BLaER1 (cell line): Measurements from ENCODE around the gene KIF25.
A peak's percentile ranks its signal among the peaks of the same experiment; 100 is the strongest.

Source experiments
- H3K27ac ChIP-seq: shearing (Covaris generic); formaldehyde crosslinking; 2 replicates; pipeline ENCODE4 v1.8.1; 2022
- H3K27me3 ChIP-seq: shearing (Covaris generic); formaldehyde crosslinking; 2 replicates; pipeline ENCODE4 v1.8.1; 2022
- H3K36me3 ChIP-seq: shearing (Covaris generic); formaldehyde crosslinking; 2 replicates; pipeline ENCODE4 v1.8.1; 2022
- H3K4me1 ChIP-seq: shearing (Covaris generic); formaldehyde crosslinking; 2 replicates; pipeline ENCODE4 v1.8.1; 2022
- H3K4me2 ChIP-seq: shearing (Covaris generic); formaldehyde crosslinking; 2 replicates; pipeline ENCODE4 v1.8.1; 2022
- H3K4me3 ChIP-seq: shearing (Covaris generic); formaldehyde crosslinking; 2 replicates; pipeline ENCODE4 v1.8.1; 2022
- H3K9ac ChIP-seq: shearing (Covaris generic); formaldehyde crosslinking; 2 replicates; pipeline ENCODE4 v1.8.1; 2022
- H3K9me3 ChIP-seq: shearing (Covaris generic); formaldehyde crosslinking; 2 replicates; pipeline ENCODE4 v1.8.1; 2022
- H4K20me1 ChIP-seq: shearing (Covaris generic); formaldehyde crosslinking; 2 replicates; pipeline ENCODE4 v1.8.1; 2022
- Cebpa-rat ChIP-seq: shearing (Covaris generic); IDR thresholded peaks from 2 replicates; pipeline ENCODE4 v1.8.1; 2022

KIF25 gene

DNA sequence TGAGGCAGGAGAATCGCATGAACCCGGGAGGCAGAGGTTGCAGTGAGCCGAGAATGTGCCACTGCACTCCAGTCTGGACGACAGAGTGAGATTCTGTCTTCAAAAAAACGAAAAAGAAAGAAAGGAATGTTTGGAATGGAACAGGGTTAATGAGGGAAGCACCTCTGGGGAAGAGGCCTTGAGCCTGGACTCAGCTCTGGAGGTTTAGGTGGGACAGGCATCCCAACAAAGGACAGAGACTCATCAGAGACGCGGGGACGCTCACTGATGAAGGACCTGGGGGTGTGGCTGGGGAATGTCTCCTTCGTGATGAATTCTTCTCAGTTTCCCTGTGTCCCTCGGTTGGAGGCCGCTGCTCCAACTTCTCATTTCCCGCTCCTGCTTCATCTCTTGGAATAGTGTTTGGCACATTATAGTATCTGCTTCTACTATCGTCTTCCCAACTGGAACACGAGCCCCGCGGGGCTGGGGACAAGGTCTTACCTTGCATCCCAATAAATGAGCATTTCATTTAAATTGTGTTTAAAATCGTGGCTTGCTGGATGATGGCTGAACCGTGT lies 27.6 kb downstream of the KIF25 start:
- Histone ChIP-seq H3K27ac (no peak overlapping the region; the same call in 1 of the 2 replicates), H3K9ac (no peak overlapping the region), H3K4me2 (peak overlapping the region; percentile 63; the same call in 1 of the 2 replicates), H3K27me3 (no peaks in the 10 kb centered on the region), H3K4me3 (no peak overlapping the region), H3K9me3 (peaks cover 13% of the 10 kb centered on the region; the same call in 1 of the 2 replicates), H3K4me1 (peaks cover 22% of the 10 kb centered on the region), H4K20me1 (no peaks in the 10 kb centered on the region), H3K36me3 (no peaks in the 10 kb centered on the region)
- TF ChIP-seq Cebpa-rat, result no peak

DNA sequence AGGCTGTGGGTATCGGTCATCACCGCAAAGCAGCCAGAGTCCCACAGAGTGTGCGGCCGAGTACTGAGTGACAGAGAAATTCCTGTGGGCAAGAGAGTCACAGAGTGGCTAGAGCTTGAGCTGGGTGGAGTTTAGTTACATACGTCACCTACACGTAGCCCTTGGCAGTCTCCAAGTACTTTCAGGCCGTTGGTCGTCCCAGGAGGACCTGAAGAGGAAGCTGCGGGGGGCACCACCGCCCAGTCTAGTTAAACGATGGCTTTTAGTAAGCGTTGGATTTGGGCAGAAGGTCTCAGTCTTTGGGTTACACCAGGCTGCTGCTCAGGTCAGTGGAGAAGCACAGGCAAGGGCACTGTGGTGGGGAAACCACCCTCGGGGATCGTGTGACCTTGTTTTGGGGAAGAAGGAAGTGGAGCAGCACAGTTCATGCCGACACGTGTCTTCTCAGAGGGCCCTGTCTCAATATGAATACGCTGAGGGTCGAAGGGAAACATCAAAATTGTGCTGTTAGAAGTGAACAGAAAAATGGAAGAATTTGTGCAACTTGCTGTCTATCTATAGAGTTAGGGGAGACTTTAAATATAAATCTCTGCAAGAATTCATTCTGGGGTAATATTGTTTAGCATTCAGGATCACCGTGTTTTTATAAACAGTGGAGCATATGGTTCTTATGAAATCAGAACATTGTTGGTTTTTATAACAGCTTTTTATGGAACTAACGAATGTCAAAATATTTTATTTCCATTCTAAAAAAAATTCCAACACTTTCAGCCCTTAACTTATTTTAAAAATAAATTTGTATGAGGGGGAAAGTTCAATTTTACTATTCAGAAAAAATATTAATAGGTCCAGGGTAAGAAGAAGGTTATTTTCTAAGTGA lies 28.6 kb downstream of the KIF25 start:
- no peaks in the 10 kb centered on the region for H4K20me1 ChIP-seq
- H3K9me3 ChIP-seq, result peaks cover 13% of the 10 kb centered on the region; the same call in 1 of the 2 replicates
- 0 out of 2 replicates have a peak overlapping the region, but pooled peaks have one; percentile 12 for H3K4me3 ChIP-seq
- H3K4me1 ChIP-seq, result peaks cover 32% of the 10 kb centered on the region
- H3K27ac ChIP-seq, result peak overlapping the region; percentile 36; the same call in 1 of the 2 replicates
- H3K27me3 ChIP-seq, result no peaks in the 10 kb centered on the region
- peak overlapping the region; percentile 63 for H3K4me2 ChIP-seq
- no peak overlapping the region for H3K9ac ChIP-seq
- TF ChIP-seq Cebpa-rat, result no peak
- H3K36me3 ChIP-seq, result no peaks in the 10 kb centered on the region

DNA sequence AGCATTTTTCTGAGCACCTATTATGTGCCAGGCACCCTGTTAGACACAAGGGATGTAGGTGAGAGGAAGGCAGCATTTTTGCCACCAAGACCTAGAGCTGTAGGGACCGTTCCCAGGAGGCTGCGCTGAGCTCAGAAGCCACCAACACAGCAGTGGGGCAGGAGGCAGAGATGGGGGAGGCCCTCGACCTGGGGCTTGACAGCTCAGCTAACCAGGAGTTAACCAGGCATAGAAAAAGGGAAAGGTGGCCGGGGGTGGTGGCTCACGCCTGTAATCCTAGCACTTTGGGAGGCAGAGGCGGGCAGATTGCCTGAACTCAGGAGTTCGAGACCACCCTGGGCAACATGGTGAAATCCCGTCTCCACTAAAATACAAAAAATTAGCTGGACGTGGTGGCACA lies 29.5 kb downstream of the KIF25 start:
- no peaks in the 10 kb centered on the region for H4K20me1 ChIP-seq

GRCh38 chr6:168027521-168027920 lies 30.1 kb downstream of the KIF25 start:
- no peak for TF ChIP-seq Cebpa-rat
- Histone ChIP-seq H3K9ac (no peak overlapping the region), H3K36me3 (no peaks in the 10 kb centered on the region), H3K4me1 (peaks cover 47% of the 10 kb centered on the region), H3K9me3 (peaks cover 13% of the 10 kb centered on the region; the same call in 1 of the 2 replicates), H3K27me3 (no peaks in the 10 kb centered on the region), H3K4me2 (no peak overlapping the region), H3K27ac (no peak overlapping the region), H4K20me1 (no peaks in the 10 kb centered on the region), H3K4me3 (no peak overlapping the region)

More for the DNA sequence above, 29.5 kb downstream of the KIF25 start:
- no peak for TF ChIP-seq Cebpa-rat
- peaks cover 41% of the 10 kb centered on the region for H3K4me1 ChIP-seq
- no peak overlapping the region for H3K9ac ChIP-seq
- no peaks in the 10 kb centered on the region for H3K36me3 ChIP-seq
- H3K4me3 ChIP-seq, result no peak overlapping the region
- no peaks in the 10 kb centered on the region for H3K27me3 ChIP-seq
- peaks cover 13% of the 10 kb centered on the region; the same call in 1 of the 2 replicates for H3K9me3 ChIP-seq
- no peak overlapping the region for H3K4me2 ChIP-seq
- H3K27ac ChIP-seq, result no peak overlapping the region

GRCh38 chr6:168028181-168028580 lies 30.7 kb downstream of the KIF25 start:
- no peaks in the 10 kb centered on the region for H4K20me1 ChIP-seq
- H3K4me2 ChIP-seq, result no peak overlapping the region
- TF ChIP-seq Cebpa-rat, result no peak

DNA sequence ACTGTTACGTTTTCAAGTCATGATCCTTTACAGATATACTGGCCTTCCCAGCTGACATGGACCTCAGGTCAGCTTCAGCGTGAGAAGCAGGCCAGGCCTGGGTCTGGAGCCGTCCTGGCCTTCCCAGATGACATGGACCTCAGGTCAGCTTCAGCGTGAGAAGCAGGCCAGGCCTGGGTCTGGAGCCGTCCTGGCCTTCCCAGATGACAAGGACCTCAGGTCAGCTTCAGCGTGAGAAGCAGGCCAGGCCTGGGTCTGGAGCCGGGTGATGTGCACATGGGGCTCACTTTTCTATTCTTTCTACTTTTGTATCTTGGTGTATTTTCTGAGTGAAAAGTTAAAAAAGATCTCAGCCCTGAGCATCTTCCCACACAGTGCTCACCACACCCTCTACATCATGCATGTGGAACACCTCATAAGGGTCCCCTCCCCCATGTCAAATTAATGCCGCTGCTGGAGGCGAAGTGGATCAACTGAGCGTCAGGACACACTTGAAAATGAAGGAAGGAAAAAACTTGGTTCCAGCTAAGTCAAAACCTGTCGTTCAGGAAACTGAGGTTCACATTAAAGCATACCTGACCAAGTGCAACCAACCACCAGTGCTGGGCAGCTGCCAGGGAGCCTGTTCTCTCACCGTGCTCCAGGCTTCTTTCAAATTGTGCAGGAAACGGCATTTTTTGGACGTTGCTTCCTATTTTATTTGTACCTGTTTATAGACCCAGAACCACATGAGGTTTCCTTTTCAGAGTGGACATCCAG lies 32.2 kb downstream of the KIF25 start:
- H3K9ac ChIP-seq, result no peak overlapping the region
- no peaks in the 10 kb centered on the region for H4K20me1 ChIP-seq
- no peak for TF ChIP-seq Cebpa-rat
- peaks cover 23% of the 10 kb centered on the region for H3K9me3 ChIP-seq
- peaks cover 62% of the 10 kb centered on the region for H3K4me1 ChIP-seq
- no peak overlapping the region; the same call in 1 of the 2 replicates for H3K27ac ChIP-seq
- H3K27me3 ChIP-seq, result no peaks in the 10 kb centered on the region
- H3K36me3 ChIP-seq, result no peaks in the 10 kb centered on the region
- no peak overlapping the region for H3K4me3 ChIP-seq
- H3K4me2 ChIP-seq, result peak overlapping the region; percentile 66

More at GRCh38 chr6:168028181-168028580, 30.7 kb downstream of the KIF25 start:
- no peak overlapping the region for H3K27ac ChIP-seq
- H3K36me3 ChIP-seq, result no peaks in the 10 kb centered on the region
- H3K4me3 ChIP-seq, result no peak overlapping the region
- peaks cover 54% of the 10 kb centered on the region for H3K4me1 ChIP-seq
- no peaks in the 10 kb centered on the region for H3K27me3 ChIP-seq
- H3K9ac ChIP-seq, result no peak overlapping the region
- H3K9me3 ChIP-seq, result peaks cover 13% of the 10 kb centered on the region; the same call in 1 of the 2 replicates

DNA sequence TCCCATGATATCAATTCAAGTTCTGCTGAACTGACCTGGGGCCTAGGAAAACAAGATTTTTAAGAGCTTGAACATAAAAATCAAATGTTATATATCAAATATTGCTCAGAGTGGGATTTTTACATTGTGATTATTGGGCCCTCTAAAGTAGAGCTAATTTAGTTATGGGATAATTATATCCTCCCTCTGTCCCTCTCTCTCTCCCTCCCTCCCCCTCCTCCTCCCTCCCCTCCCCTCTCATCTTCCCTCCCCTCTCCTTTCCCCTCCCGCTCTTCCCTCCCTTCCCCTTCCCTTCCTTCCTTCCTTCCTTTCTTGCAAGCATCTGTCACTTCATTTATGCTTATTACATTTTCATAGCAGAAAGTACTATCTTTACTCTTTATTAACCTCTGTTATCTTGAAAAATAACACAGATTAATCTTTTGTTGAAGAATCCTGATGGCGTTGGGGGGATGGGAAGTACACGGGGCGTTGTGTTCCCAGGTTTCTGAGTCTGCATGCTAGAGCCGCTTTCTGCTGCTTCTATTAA lies 32.8 kb downstream of the KIF25 start:
- no peak overlapping the region for H3K4me3 ChIP-seq
- peaks cover 59% of the 10 kb centered on the region for H3K4me1 ChIP-seq
- peaks cover 18% of the 10 kb centered on the region for H3K9me3 ChIP-seq
- H3K27me3 ChIP-seq, result no peaks in the 10 kb centered on the region
- H3K36me3 ChIP-seq, result no peaks in the 10 kb centered on the region
- peak overlapping the region; percentile 30; the same call in 1 of the 2 replicates for H3K9ac ChIP-seq
- H3K27ac ChIP-seq, result peak overlapping the region; percentile 33; the same call in 1 of the 2 replicates
- peak overlapping the region; percentile 72 for H3K4me2 ChIP-seq
- no peaks in the 10 kb centered on the region for H4K20me1 ChIP-seq
- no peak for TF ChIP-seq Cebpa-rat

- Histone ChIP-seq H3K27ac (peak overlapping the region; percentile 33; the same call in 1 of the 2 replicates), H4K20me1 (no peaks in the 10 kb centered on the region), H3K27me3 (no peaks in the 10 kb centered on the region), H3K9me3 (peaks cover 12% of the 10 kb centered on the region), H3K36me3 (no peaks in the 10 kb centered on the region), H3K4me2 (peak overlapping the region; percentile 72), H3K4me1 (peaks cover 57% of the 10 kb centered on the region), H3K4me3 (no peak overlapping the region), H3K9ac (peak overlapping the region; percentile 30; the same call in 1 of the 2 replicates)
- TF ChIP-seq Cebpa-rat, result no peak
These were observed 33.4 kb downstream of the KIF25 start for GRCh38 chr6:168030908-168031307.

GRCh38 chr6:168031411-168031971 lies 34.0 kb downstream of the KIF25 start:
- H4K20me1 ChIP-seq, result no peaks in the 10 kb centered on the region
- no peaks in the 10 kb centered on the region for H3K27me3 ChIP-seq
- no peak overlapping the region for H3K4me3 ChIP-seq
- H3K27ac ChIP-seq, result peak overlapping the region; percentile 61; the same call in 1 of the 2 replicates
- peaks cover 58% of the 10 kb centered on the region for H3K4me1 ChIP-seq
- peaks cover 10% of the 10 kb centered on the region for H3K9me3 ChIP-seq
- peak overlapping the region; percentile 72 for H3K4me2 ChIP-seq
- TF ChIP-seq Cebpa-rat, result no peak
- H3K9ac ChIP-seq, result no peak overlapping the region
- no peaks in the 10 kb centered on the region for H3K36me3 ChIP-seq
